IPS DF 6.9 (cell line): ENCODE data around the gene SFXN5.
"Not testable (repeated sequence)": the region's sequence is repeated elsewhere in the genome, so short reads cannot be mapped to it uniquely, and the experiment has no call there.

Source experiments
- DNase-seq: peaks from one replicate; pipeline ENCODE4 v3.0.0-alpha.2; 2013; ENCODE audit warnings: low read depth, low spot score
- H3K27ac ChIP-seq: one replicate; pipeline ENCODE4 v1.5.1; 2013; ENCODE audit warnings: low read length, control low read depth
- H3K27me3 ChIP-seq: 2 replicates; pipeline ENCODE4 v1.6.1; 2013; ENCODE audit warnings: mild to moderate bottlenecking, low read length; ENCODE audit not compliant: control insufficient read depth, insufficient read depth
- H3K36me3 ChIP-seq: 2 replicates; pipeline ENCODE4 v1.6.1; 2013; ENCODE audit warnings: low read length; ENCODE audit not compliant: control insufficient read depth, insufficient read depth
- H3K4me1 ChIP-seq: 2 replicates; pipeline ENCODE4 v1.6.1; 2013; ENCODE audit warnings: low read length; ENCODE audit not compliant: control insufficient read depth, insufficient read depth
- H3K4me3 ChIP-seq: 2 replicates; pipeline ENCODE4 v1.5.1; 2013; ENCODE audit warnings: mild to moderate bottlenecking, low read length
- H3K9me3 ChIP-seq: 2 replicates; pipeline ENCODE4 v1.6.1; 2013; ENCODE audit warnings: low read length, inconsistent platforms; ENCODE audit not compliant: control insufficient read depth, insufficient read depth
- WGBS: extraction: QIAGEN DNeasy Blood & Tissue Kit; methylation state at CpG from one replicate; pipeline ENCODE4 v1.1.7; 2013; ENCODE audit warnings: mixed read lengths, missing lambda C conversion rate; ENCODE audit not compliant: insufficient read length, insufficient coverage; 5-methylcytosine and 5-hydroxymethylcytosine counted together

SFXN5 gene

DNA sequence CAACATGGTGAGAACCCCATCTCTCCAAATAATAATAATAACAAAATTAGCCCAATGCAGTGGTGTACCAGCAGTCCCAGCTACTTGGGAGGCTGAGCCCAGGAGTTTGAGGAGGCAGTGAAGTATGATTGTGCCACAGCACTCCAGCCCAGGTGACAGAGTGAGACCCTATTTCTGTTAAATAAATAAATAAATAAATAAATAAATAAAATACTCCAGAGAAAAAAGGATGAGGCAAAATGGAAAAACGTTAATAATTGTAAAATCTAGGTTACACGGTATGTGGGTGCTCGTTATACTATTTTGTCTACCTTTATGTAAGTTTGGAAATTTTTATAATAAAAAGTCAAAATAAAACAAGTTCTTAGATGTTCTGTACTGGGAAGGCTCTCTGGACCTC lies 162.8 kb downstream of the SFXN5 start:
- H3K36me3 ChIP-seq: no peaks in the 10 kb centered on the region
- H3K27ac ChIP-seq: no peak overlapping the region
- no peak overlapping the region for H3K4me3 ChIP-seq
- no peak for DNase-seq
- H3K4me1 ChIP-seq: no peaks in the 10 kb centered on the region
- no CpG with 5 or more reads among the region's 3 CpGs for WGBS
- peaks cover 17% of the 10 kb centered on the region for H3K27me3 ChIP-seq
- no peaks in the 10 kb centered on the region for H3K9me3 ChIP-seq

DNA sequence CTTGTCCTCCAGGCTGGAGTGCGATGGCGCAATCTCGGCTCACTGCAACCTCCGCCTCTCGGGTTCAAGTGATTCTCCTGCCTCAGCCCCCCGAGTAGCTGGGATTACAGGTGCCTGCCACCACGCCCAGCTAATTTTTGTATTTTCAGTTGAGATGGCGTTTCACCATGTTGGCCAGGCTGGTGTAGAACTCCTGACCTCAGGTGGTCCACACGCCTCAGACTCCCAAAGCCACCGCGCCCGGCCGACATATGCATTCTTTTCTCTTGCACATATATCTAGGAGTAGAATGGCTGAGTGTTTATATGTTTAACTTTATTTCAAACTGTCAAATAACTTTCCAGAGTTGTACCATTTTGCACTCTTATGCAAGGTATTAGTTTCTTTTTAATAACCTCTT lies 164.1 kb downstream of the SFXN5 start:
- not testable (repeated sequence) for H3K27me3 ChIP-seq, H3K36me3 ChIP-seq, H3K27ac ChIP-seq, DNase-seq, H3K9me3 ChIP-seq, H3K4me3 ChIP-seq, H3K4me1 ChIP-seq
- no CpG with 5 or more reads among the region's 13 CpGs for WGBS

- Histone ChIP-seq H3K4me1 (no peaks in the 10 kb centered on the region), H3K27me3 (no peaks in the 10 kb centered on the region; the same call in 1 of the 2 replicates)
Measured at GRCh38 chr2:72901426-72901825, 170.1 kb downstream of the SFXN5 start.

DNA sequence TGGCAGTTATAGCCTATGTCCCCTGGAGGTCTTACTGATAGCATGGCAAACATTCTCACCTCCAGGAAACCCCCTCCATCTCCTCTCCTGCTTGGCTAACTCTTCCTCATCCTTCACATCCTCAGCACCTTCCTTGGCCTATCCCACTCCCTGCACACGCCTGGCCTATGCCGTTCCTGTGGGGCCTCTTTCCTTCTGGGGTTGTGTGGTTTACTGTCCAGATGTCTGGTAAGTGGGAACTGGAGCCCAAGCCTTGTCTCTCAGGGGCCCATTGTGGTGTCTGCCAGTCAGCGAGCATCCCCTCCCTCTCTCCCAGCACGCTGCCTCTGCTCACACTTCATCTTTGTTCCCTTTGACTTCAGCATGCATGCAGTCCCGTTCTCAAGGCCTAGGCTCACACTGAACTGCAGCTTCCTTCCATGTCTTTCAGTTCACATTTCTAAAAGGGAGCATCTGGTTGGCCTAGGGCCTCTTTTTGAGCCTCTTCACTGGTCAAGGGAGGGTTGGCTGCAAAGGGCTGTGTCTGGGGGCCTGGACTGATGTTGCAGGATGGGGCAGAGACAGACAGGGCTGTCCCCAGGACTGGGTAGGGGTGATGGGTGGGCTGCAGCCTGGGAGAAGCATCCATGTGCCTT lies 171.2 kb downstream of the SFXN5 start:
- WGBS: no CpG with 5 or more reads among the region's 5 CpGs
- no peak for DNase-seq
- peaks cover 7% of the 10 kb centered on the region; the same call in 1 of the 2 replicates for H3K27me3 ChIP-seq

More at GRCh38 chr2:72901426-72901825, 170.1 kb downstream of the SFXN5 start:
- Histone ChIP-seq H3K4me3 (no peak overlapping the region), H3K36me3 (no peaks in the 10 kb centered on the region), H3K27ac (no peak overlapping the region), H3K9me3 (no peaks in the 10 kb centered on the region)
- no peak for DNase-seq
- WGBS: no CpG with 5 or more reads among the region's 3 CpGs

DNA sequence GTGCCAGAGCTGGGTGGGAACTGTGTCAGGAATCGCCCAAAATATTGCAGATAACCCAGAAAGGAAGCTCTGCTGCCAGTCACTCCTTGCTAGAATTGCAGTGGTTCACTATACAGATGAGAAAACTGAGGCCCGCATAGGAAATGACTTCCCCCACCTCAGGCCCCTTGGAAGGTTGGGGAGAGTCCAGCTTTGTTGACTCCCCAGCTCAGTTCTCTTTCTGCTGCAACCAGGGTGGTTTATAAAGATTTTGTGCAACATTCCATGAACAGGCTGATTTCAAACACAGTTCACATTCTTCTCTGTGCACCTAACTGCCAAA lies 173.0 kb downstream of the SFXN5 start:
- no CpG with 5 or more reads among the region's 2 CpGs for WGBS
- no peaks in the 10 kb centered on the region for H3K9me3 ChIP-seq
- no peaks in the 10 kb centered on the region; the same call in 1 of the 2 replicates for H3K4me1 ChIP-seq
- DNase-seq: no peak
- H3K27ac ChIP-seq: no peak overlapping the region
- no peaks in the 10 kb centered on the region for H3K36me3 ChIP-seq
- H3K4me3 ChIP-seq: no peak overlapping the region
- peaks cover 12% of the 10 kb centered on the region; the same call in 1 of the 2 replicates for H3K27me3 ChIP-seq

More for the DNA sequence above, 171.2 kb downstream of the SFXN5 start:
- Histone ChIP-seq H3K9me3 (no peaks in the 10 kb centered on the region), H3K4me3 (no peak overlapping the region), H3K36me3 (no peaks in the 10 kb centered on the region), H3K27ac (no peak overlapping the region), H3K4me1 (no peaks in the 10 kb centered on the region; the same call in 1 of the 2 replicates)

- H3K27me3 ChIP-seq: peaks cover 12% of the 10 kb centered on the region; the same call in 1 of the 2 replicates
- H3K4me1 ChIP-seq: no peaks in the 10 kb centered on the region; the same call in 1 of the 2 replicates
- no peak overlapping the region for H3K4me3 ChIP-seq
- H3K27ac ChIP-seq: no peak overlapping the region
- no peaks in the 10 kb centered on the region for H3K9me3 ChIP-seq
- WGBS: 100% methylated on average over 1 of the region's 18 CpGs
- no peak for DNase-seq
- no peaks in the 10 kb centered on the region for H3K36me3 ChIP-seq
Measured at GRCh38 chr2:72897785-72898584, 173.5 kb downstream of the SFXN5 start.

DNA sequence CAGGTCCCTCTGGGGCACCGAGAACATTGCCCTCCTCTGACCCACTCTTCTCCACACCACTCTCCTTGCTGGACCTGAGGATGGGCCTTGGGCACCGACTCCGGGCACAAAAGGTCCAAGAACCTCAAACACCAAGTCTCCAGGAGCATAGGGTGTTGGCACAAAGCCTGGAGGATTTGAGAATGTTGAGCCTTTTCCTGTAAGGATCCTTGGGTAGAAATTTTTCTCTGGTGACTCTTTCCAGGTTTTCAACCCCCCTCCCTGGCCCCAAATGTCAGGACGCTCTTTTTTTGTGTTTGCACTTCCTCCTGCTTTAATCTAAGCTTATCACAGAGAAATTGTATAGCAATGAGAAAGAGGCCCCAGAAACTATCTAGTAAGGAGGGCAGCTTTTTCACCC lies 175.1 kb downstream of the SFXN5 start:
- Histone ChIP-seq H3K27ac (no peak overlapping the region), H3K4me3 (no peak overlapping the region), H3K36me3 (no peaks in the 10 kb centered on the region), H3K9me3 (no peaks in the 10 kb centered on the region), H3K27me3 (peaks cover 12% of the 10 kb centered on the region; the same call in 1 of the 2 replicates), H3K4me1 (no peaks in the 10 kb centered on the region; the same call in 1 of the 2 replicates)
- DNase-seq: no peak
- no CpG with 5 or more reads among the region's 4 CpGs for WGBS

GRCh38 chr2:72895759-72896281 lies 175.7 kb downstream of the SFXN5 start:
- H3K27ac ChIP-seq: no peak overlapping the region
- H3K4me1 ChIP-seq: no peaks in the 10 kb centered on the region; the same call in 1 of the 2 replicates
- no peak for DNase-seq
- peaks cover 12% of the 10 kb centered on the region; the same call in 1 of the 2 replicates for H3K27me3 ChIP-seq
- no peak overlapping the region for H3K4me3 ChIP-seq
- WGBS: no CpG with 5 or more reads among the region's 16 CpGs
- H3K36me3 ChIP-seq: no peaks in the 10 kb centered on the region
- H3K9me3 ChIP-seq: no peaks in the 10 kb centered on the region

GRCh38 chr2:72895154-72895553 lies 176.4 kb downstream of the SFXN5 start:
- Histone ChIP-seq H3K27me3 (peaks cover 12% of the 10 kb centered on the region; the same call in 1 of the 2 replicates), H3K36me3 (no peaks in the 10 kb centered on the region), H3K4me3 (no peak overlapping the region), H3K9me3 (no peaks in the 10 kb centered on the region), H3K4me1 (no peaks in the 10 kb centered on the region; the same call in 1 of the 2 replicates), H3K27ac (no peak overlapping the region)
- WGBS: no CpG with 5 or more reads among the region's 4 CpGs
- DNase-seq: no peak

GRCh38 chr2:72894514-72894913 lies 177.0 kb downstream of the SFXN5 start:
- no peak for DNase-seq
- no CpG with 5 or more reads among the region's 9 CpGs for WGBS
- H3K9me3 ChIP-seq: no peaks in the 10 kb centered on the region
- H3K4me1 ChIP-seq: no peaks in the 10 kb centered on the region; the same call in 1 of the 2 replicates
- H3K27me3 ChIP-seq: peaks cover 12% of the 10 kb centered on the region; the same call in 1 of the 2 replicates
- no peak overlapping the region for H3K4me3 ChIP-seq
- no peak overlapping the region for H3K27ac ChIP-seq
- no peaks in the 10 kb centered on the region for H3K36me3 ChIP-seq
